Inflammatory macrophage treated with lipopolysaccharide for 1 hour (primary cell): Measurements from ENCODE around the gene FBXO15.
A peak's percentile ranks its signal among the peaks of the same experiment; 100 is the strongest.

Source experiments
- DNase-seq, 2 donors: peaks; one replicate each; pipeline ENCODE4 v3.0.0-alpha.2; 2020 to 2022

The FBXO15 gene

DNA sequence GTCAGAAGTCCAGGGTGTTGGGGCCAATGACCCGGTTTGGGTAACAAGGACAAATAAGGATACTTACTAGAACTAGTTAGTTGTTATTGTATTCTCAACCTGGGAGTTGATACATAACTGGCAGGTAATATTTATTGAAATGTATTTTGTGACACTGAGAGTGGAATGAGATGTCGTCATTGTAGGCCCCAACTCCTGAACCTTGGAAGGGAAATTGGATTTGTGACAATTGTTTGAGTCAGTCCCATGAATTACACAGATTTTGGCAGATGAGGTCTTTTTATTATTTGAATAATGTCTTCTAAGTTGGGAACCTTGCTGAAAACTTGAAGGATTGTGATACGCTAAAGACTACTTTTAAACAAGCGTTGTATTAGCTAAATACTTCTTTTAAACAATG, 5.7 kb upstream of the FBXO15 start:
- no peak for DNase-seq

DNA sequence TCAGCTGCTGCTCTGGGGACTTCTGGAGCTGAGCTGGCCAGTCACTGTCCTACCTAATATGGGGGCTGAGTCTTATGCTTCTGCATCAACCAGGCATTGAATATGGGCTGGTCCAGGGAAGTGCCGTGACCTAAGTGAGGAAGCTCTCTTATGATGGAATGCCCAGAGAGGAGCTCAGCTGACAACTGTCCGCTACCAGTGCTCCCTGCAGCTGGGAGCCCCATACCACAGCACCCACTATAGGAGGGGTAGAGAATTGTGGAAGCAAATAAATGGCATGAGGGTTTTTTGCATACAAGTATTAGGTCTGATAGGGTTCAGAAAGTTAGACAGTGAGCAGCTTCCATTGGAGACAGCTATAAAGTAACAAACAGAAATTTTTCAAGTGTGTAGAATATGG, 5.2 kb upstream of the FBXO15 start:
- DNase-seq, result peak; percentile 15 to 73

DNA sequence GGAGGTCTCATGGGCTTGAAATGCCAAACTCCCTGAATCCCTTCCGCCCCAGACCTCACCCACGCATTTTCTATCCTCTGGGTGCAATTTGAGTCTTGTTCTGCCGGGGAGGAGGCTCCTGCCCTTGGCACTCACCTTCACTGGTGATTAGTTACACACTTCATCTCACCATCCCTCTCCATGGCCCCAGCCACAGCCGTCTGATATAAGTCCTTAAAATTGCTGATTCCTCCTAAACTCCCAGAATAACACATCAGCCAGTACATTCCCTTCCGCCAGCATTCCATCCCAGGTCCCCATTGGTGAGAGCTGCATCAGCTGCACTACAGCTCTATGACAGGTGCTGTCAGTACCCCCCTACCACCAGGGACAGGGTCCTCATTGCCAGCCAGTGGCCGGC, 4.6 kb upstream of the FBXO15 start:
- DNase-seq, result no peak

DNA sequence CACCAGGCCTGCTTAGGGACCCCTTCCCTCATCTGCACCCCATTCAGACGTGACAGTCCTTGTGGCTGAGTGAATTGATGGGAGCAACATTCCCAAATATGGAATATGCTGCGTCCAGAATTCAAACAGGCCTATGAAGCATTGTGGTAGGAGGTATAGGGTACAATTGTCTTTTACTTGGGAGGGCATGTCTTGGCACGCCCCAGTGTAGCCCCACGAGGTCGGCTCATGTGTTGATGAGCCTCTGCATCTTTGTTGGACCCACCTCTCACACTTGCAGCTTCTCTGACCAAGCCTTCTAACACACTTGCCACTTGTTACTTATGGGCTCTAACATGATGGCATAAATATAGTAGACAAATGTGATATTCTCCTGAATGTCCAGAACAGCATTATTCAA, 2.2 kb upstream of the FBXO15 start:
- no peak for DNase-seq

DNA sequence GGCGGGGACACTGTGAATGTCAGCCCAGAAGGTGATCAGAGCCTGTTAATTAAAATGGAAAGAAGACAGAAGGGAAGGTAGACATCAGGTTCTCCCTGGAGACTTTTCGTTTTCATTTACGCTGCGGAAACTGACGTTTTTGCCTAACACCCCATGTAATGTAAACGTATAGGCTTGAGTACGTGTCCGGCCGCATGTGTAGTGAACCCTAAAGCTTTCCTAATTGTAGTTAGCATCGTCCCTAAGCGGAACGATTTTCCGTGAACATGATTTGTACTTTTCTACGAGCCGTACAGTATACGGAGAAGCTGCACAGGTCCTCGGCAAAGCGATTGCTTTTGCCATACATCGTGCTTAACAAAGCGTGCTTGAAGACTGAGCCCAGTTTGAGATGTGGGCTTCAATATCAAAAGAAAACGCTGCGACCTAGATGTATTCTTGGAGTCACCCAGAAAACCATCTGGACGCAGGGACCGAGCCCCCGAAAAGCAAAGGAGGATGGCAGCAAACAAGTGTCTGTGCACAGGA, 973 bp upstream of the FBXO15 start:
- DNase-seq, result peak in 1 of 2 donors; percentile 4

DNA sequence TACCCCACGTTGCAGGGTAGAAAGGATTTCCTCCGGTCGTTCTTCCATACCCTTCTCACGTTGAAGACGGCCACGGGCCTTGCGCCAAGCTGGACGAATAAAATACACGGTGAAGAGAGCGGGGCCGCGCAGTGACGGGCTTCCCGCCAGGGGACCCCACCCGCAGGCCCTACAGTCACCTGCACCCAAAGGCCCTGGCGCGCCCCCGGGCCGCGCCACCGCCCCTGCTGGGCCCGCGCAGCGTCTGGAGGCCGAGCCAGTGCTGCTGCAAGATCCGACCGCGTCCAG, 199 bp downstream of the FBXO15 start:
- DNase-seq, result no peak

DNA sequence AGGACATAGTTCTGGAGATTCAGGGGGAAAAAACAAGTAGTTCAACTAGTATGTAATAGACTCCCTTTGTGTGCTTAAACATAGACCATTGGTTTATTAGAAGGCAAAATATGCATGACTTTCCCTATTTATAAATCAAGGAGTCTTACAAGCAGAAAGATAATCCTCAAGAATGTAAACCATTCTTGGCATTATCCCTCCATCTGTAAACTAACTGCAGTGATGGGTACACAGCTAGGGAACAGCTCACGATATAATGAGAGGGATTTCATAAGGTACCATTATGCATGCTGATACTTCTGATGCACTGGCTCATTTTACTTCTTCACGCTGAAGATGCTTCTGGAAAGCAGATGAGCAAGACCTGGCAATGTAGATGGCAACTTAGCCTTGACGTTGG, 878 bp downstream of the FBXO15 start:
- DNase-seq, result no peak

DNA sequence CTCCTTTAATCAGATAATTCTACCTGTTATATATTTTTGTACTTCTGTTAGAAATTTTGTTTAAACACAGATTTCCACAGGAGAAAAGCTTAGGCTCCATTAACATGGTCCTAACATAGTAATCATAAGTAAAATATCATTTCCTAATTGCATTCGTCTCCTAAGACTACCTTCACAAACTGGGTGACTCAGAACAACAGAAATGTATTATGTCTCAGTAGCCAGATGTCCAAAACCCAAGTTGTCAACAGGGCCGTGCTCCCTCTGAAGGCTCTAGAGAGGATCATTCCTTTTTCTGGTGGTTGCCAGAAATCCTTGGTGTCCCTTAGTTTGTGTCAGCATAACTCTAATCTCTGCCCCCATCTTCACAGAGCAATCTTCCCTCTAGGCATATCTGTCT, 5.4 kb downstream of the FBXO15 start:
- no peak for DNase-seq

DNA sequence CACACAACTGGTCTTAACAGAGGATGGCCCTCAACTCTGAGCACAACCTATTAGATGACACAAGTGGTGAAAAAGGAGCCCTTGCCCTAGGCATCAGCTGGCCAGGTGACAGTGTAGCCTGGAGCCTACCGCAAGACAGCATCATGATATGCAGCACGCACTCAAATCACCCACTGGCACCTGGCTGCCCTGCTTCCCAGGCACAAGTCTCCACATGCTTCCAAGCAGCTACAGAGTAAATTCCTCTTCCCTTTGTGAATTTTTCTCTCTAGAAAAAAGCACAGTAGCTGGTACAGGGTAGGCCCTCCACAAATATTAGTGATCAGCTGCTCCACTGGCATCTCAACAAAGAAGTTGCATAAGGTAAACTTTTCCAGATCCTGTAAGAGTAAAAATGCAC, 6.0 kb downstream of the FBXO15 start:
- DNase-seq, result no peak

DNA sequence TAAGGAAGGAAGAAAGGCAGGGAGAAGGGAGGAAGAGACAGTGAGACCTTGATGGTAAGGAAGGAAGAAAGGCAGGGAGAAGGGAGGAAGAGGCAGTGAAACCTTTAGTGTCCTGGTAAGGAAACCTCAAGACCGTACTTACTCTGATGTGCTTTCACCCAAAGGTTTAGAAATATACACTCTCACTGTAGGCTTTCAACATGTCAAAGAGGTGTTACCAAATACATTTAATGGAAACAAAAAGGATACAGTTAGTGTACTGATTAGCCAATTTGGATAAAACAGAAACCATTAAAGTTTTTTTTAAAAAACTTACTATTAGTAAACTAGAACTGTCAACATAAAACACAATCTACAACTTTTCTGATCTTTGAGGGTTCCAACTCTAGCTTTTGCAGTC, 7.1 kb downstream of the FBXO15 start:
- DNase-seq, result peak; percentile 60 to 62

DNA sequence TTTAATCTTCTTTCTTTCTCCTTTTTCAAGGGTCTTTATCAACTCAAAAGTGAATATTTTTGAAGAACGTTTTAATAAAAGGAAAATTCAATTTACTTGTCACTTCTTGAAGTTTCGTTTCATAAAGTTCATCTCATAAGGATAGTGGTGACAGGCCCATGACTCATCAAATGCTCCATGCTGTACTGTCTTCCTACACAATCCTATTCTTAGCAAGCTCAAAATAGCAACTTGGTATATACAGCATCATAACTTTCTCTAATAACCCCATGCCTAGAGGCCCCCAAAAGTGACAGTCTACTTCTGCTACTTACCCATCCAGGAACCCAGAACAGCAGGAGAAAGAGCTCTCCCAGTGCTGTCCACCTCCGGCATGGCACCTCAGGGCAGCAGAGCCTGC, 7.7 kb downstream of the FBXO15 start:
- DNase-seq, result peak; percentile 73 to 88

DNA sequence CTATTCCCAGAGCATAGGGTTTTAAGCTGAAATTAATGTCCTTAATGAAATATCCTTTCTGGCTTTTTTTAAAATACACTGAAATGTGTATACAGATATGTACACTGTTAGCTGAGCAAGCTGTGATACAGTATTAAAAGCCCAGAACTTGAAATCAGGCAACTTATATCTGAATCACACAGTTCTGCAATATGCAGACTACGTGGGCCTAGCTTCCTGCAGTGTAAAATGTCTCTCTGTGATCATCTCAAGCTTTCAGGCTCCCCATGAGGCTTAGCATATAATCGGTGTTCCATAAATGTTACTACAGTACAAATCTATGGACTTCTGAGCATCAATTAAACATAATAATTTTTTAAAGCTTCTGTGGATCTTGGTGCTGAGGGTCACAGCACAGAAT, 8.2 kb downstream of the FBXO15 start:
- DNase-seq, result peak; percentile 72 to 85

DNA sequence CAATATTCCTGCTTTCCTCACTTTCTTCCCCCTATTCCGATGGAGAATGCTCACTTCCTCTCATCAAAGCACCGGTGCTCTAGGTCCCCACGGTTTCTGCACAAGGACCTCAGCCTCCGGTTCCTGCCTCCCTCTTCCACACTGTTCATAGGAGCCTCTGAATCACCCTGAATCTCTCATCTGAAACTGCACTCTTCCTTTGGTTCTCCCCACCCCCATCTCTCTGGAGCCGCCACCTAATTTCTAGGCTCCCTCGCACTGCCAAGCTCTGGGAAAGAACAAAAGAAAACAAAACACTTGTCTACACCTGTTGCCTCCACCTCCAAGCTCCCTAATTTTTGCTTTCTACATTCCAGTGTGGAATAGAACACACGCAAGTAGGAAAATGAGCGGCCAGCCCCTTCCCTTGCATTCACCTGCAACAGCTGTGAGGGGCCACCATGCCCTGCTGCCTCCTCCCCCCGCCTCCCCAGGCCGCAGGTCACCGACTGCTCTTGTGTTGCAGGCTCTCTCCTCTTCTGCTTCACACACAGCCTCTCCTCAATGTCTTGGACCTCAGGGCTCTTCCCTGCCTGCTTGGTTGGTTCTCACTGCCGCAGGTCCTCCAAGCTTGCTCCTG, 9.6 kb downstream of the FBXO15 start:
- DNase-seq, result no peak

DNA sequence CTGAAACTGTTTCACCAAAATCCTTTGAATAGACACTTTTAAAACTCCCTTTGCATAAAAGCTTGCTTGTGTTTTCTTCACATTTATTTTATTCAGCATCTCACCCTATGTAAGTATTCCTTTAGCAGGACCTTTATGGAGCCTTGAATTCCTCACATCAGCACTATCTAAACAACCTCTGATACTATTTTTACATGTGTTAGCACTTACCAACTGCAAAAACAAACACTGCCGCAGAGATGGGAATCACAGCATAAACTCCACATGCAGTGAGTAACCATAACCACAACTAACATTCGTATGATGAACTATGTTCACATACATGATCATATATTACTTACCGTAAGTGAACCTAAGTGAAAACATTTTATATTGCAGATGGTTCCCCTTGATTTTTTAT, 15.4 kb downstream of the FBXO15 start:
- no peak for DNase-seq

DNA sequence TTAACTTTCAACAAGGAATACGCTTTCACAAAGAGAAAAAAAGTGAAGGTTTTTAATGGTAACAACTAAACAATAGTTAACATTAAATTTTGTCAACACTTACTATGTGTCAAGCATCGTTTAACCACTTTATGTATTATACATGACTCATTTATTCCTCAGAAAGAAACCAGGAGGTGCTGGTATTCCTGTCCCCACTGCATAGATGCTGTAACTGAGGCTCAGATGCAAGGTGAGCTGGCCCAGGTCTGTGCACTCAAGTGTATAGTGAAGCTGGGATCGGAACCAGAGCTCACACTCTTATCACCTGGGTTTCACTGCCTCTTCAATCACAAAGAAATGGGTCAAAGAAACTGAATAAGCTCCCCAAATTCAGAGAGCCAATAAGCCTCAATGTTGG, 16.5 kb downstream of the FBXO15 start:
- no peak for DNase-seq

DNA sequence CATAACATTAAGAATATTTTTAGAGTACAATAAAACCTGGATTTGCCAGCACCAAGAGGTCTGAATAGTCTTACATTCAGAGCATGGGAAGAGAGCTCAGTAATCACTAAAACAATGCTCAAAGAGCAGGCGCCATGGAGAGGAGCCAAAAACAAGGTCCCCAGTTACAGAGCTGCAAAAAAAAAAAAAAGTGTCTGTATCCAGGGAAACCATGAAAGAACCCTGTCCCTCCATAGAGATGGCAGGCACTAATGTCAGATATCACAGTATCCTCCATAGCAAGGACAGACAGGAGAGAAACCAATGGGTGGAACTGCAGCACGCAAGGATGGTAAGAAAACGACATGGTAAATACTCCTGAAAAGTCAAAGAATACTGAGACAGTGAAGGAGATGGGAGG, 19.5 kb downstream of the FBXO15 start:
- DNase-seq, result no peak

DNA sequence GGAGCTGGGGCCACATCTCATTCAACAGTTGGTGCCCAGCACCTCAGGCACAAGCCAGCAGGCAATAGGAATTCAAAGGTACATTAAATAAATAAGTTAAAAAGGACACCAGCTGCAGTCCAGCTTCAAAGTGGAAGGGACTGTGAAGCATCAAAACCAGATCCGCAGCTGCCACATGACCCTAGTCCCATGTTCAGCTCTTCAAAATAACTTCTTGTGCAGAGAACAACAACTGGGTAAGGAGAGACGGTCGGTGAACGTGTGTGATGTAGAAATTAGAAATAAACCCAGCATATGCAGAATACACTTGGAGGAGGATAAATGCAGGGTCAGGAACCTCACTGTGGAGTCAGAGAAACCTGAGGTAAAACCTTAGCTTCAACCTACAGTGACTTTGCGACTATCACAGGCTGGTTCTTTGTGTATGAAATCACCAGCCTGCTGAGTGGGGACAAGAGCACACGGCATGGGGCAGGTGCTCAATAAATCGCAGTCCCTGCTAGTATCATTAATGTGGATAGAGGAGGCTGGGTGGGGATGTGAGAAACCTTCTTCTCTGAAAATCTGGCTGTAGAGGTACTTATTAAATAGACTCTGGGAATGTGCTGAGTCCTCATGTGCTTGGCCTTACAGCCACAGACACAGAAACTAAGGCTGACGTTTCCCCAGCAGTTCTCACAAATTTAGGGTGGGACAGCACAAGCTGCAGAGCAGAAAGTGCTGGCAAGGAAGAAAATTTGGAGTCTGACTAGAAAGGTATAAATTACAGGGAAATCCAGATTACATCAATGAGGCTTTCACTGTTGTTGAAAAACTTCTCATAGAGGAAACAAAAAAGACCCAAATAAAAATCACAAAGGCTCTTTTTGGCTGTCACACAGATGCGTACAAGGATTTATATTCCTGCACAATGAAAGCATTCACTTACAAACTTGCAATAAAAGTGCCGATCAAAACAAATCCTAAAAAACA, 20.7 kb downstream of the FBXO15 start:
- DNase-seq, result no peak

DNA sequence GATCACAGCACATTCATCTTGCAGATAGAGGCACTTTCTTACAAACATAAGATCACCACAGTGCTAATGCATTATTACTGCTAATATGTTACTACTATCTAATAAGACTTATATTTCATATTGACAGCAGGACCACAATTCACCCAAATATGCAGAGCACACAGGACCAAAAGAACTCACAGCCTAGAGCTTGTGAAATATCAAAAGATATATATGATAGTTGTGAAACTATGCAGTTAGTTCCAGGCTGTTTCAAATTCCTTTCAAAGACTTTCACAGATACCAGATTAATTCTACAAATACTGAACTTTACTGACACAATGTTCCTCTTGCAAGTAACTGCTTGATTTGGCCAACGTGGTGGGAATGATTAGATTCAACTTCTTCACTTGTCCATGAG, 23.0 kb downstream of the FBXO15 start:
- no peak for DNase-seq

DNA sequence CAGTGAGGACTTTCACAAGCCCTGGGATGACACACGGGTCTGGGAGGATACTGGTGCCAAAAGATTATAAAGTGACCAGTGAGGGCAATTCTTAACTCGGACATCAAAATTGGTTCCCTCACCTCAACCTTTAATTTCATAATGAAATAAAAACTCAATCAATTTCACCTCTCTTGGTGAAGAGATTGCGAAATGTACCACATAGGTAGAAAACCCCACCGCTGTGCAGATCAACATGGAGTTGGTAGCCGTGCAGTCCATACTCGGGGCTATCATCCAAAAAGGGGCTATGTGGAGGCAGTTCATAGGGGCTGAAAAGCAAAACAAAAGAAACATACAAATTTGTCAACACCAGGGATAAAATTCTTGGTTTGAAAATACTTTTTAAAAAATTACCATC, 24.4 kb downstream of the FBXO15 start:
- DNase-seq, result no peak

DNA sequence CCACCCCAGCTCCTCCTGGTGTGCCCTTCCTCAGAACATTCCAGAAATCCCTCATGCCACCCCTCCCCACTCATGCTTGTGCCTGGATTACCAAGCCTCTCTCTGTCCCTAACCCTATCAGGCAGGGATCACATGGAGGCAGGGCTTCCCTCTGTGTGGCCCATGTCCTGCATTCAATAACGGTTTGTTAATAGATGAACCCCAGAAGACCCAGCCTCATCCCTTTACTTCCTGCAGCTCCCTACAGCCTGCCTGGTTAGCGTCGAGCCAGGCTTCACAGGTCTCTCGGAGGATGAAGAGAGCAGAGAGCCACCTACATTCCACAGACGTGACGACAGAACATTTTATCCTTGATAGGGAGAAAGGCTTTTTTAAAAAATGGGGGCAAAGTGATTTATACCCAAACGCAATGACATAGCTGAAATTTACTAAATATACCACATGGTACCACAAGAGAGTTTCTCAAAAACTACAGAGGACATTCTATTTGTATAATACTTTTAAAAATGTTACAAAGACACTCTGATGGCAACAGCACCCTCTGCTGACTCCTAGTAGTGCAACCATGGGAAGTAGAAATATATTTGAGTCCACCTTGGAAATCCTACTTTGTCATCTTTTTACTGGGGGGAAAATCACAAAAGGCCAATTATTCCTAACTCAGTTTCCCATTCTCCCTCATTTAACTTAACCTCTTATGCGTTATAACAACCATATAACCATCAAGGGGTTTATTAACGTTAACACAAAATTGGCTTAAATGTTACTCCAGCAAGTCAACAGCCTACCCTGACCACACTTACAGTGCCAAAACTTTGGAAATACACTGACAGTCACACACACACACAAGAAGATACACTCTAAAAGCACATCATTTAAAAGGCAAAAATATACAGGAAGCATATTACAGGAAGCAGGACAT, 30.7 kb downstream of the FBXO15 start:
- DNase-seq, result peak; percentile 17 to 48

DNA sequence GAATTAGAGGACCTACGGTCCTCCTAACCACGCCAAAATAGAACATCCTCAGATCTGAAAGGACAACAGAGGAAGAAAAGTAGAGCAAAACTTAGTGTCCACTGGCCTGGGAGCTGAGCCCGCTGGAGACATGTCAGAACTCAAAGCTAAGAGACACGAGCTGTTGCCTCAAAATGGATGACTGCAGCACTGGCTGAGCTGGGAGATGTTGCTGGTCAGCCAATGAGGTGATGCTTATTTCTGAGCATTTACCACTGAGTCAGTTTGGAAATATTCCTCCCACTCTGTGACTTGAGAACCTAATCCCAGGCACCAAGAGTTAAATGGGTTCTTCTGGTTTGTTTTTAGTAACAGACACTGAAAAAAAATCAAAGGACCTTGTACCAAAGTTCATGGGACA, 32.6 kb downstream of the FBXO15 start:
- DNase-seq, result no peak

DNA sequence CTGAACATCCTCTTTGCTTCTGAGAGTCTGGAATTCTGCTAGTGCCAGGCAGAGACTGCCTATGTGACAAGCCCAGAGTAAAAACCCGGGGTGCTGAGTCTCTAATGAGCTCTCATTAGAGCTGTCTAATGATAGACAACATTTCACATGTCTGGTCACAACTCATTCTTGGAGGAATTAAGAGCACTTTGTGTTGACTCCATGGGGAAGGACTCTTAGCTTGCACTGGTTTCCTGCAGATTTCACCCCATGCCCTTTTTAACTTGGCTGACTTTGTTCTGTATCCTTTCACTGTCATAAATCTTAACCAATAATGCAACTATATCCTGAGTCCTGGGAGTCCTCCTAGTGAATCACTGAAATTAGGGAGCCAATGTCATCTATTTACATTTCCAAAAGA, 33.5 kb downstream of the FBXO15 start:
- DNase-seq, result no peak

DNA sequence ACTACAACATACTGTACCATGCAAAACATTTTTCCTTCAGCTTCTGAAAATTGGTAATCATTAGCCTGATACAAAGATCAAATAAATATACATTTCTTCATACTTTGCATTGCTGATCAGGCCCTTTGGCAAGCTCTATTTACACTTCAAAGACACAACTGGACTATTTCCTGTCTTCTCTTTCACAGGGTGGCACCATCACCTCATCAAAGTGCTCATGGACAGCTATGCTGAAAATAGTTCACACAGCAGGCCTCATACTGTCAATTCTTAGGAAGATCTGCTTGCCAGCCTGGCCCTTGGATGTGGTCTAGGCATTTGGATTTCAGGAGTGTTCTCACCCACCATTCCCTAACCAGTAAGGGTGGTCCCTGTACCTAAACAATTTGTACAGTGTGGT, 33.9 kb downstream of the FBXO15 start:
- no peak for DNase-seq
